ENCODE results near the gene INPP5D.

- TF ChIP-seq TSHZ2 (CRISPR knock-in tag; IDR thresholded peaks at IDR 0.05), result no peak
- no peak for TF ChIP-seq ZFP30 (CRISPR knock-in tag; IDR thresholded peaks at IDR 0.05)
- TF ChIP-seq PATZ1 (CRISPR knock-in tag; IDR thresholded peaks at IDR 0.05; ENCODE audit: borderline replicate concordance), result no peak
- TF ChIP-seq POU6F1 (CRISPR knock-in tag; IDR thresholded peaks at IDR 0.05; ENCODE audit: borderline replicate concordance, low read depth), result no peak
- TF ChIP-seq ZFP3 (CRISPR knock-in tag; IDR thresholded peaks at IDR 0.05), result no peak
- no peak for TF ChIP-seq SNAI2 (CRISPR knock-in tag; IDR thresholded peaks at IDR 0.05)
- TF ChIP-seq ZNF8 (CRISPR knock-in tag; IDR thresholded peaks at IDR 0.05), result no peak
- TF ChIP-seq ARNTL (CRISPR knock-in tag; IDR thresholded peaks at IDR 0.05; ENCODE audit: borderline replicate concordance, low read depth), result no peak
- no peak for TF ChIP-seq ZC3H10 (CRISPR knock-in tag; IDR thresholded peaks at IDR 0.05)
- no peak for TF ChIP-seq BACH2 (CRISPR knock-in tag; IDR thresholded peaks at IDR 0.05; ENCODE audit: borderline replicate concordance)
- no peak for TF ChIP-seq ISL1 (CRISPR knock-in tag; IDR thresholded peaks at IDR 0.05)
- TF ChIP-seq RARB (CRISPR knock-in tag; IDR thresholded peaks at IDR 0.05), result no peak
Measured at GRCh38 chr2:233092432-233093165, 32.5 kb downstream of the INPP5D start.

Data from SK-N-SH treated with all-trans-retinoic acid at 6 μM for 48 hours (cell line).